Measurements from ENCODE around the gene EMILIN2. TPM values are rescaled to one million over a fixed set of nuclear protein-coding genes. Genes with fewer than 3 reads are reported as not detected.

The EMILIN2 gene
- total and polyA plus RNA-seq, 2 donors from 2014 or later = 4.3 to 24.0 TPM

DNA sequence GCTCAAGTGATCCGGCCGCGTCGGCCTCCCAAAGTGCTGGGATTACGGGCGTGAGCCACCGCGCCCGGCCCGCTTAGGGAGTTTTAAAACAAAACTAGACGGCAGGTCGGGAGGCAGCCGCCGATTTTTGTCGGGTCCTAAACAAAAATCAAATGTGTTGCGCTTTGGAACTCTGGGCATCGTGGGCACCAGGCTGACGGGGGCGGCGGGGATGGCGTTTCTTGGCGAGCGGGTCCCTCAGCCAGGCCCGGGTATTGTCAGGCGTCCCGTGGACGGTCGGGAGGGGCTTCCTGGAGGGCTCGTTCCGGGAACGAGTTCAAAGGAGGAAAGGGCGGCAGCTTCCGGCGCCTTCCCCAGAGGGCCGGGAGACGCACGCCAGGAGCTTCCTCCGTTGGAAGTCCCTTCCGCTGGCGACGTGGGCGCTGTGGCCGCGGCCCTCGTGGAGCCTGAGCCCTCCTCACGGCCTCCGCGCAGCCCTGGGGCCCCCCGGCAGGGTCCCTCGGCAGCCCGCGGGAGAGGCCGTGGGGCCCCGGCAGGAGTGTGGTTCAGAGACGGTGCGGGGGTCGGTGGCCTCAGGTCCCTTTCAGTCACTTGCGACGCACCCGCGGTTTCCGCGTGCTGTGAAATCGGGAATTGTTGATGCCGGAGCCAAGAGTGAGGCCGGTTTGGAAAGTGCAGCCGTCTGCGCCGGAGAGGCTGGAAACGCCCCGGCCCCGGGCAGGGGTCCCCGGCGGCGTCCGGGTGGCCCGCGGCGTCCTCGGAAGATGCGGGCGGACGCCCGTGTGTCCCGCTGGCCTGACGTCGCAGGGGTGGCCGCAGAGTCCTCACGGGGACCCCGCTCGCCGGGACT, 59.3 kb downstream of the EMILIN2 start:
- intact Hi-C loops (cut with DNase I) = no loop called here
- Histone ChIP-seq H3K27ac (ENCODE audit: low read depth in 2 of 2, low read length in 2 of 2) (no peak overlapping the region), H3K9me3 (ENCODE audit: control insufficient read depth in 2 of 3, insufficient read depth in 1 of 3, low read length in 3 of 3) (no peaks in the 10 kb centered on the region), H3K4me1 (ENCODE audit: control insufficient read depth in 2 of 3, insufficient read depth in 2 of 3, low read depth in 1 of 3, low read length in 3 of 3) (peaks cover 0 to 2% (median 0%) of the 10 kb centered on the region in 3 donors), H3K9ac (ENCODE audit: low read length in 3 of 3) (peak overlapping the region in 1 of 3 donors; percentile 12), H3K36me3 (ENCODE audit: control insufficient read depth in 2 of 3, insufficient read depth in 3 of 3, low read length in 3 of 3) (no peaks in the 10 kb centered on the region), H3K27me3 (ENCODE audit: control insufficient read depth, insufficient read depth, low read length) (no peaks in the 10 kb centered on the region), H3K4me3 (ENCODE audit: low read length in 3 of 3) (peak overlapping the region; percentile 18 to 49 (median 34))
- TF ChIP-seq, protein P1, sequence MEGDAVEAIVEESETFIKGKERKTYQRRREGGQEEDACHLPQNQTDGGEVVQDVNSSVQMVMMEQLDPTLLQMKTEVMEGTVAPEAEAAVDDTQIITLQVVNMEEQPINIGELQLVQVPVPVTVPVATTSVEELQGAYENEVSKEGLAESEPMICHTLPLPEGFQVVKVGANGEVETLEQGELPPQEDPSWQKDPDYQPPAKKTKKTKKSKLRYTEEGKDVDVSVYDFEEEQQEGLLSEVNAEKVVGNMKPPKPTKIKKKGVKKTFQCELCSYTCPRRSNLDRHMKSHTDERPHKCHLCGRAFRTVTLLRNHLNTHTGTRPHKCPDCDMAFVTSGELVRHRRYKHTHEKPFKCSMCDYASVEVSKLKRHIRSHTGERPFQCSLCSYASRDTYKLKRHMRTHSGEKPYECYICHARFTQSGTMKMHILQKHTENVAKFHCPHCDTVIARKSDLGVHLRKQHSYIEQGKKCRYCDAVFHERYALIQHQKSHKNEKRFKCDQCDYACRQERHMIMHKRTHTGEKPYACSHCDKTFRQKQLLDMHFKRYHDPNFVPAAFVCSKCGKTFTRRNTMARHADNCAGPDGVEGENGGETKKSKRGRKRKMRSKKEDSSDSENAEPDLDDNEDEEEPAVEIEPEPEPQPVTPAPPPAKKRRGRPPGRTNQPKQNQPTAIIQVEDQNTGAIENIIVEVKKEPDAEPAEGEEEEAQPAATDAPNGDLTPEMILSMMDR (IDR thresholded peaks at IDR 0.05; ENCODE audit: borderline replicate concordance, extremely low read depth, insufficient read depth) = no peak
- no peak for FAIRE-seq
- DNase-seq = peak; percentile 69 to 94 (median 73)

DNA sequence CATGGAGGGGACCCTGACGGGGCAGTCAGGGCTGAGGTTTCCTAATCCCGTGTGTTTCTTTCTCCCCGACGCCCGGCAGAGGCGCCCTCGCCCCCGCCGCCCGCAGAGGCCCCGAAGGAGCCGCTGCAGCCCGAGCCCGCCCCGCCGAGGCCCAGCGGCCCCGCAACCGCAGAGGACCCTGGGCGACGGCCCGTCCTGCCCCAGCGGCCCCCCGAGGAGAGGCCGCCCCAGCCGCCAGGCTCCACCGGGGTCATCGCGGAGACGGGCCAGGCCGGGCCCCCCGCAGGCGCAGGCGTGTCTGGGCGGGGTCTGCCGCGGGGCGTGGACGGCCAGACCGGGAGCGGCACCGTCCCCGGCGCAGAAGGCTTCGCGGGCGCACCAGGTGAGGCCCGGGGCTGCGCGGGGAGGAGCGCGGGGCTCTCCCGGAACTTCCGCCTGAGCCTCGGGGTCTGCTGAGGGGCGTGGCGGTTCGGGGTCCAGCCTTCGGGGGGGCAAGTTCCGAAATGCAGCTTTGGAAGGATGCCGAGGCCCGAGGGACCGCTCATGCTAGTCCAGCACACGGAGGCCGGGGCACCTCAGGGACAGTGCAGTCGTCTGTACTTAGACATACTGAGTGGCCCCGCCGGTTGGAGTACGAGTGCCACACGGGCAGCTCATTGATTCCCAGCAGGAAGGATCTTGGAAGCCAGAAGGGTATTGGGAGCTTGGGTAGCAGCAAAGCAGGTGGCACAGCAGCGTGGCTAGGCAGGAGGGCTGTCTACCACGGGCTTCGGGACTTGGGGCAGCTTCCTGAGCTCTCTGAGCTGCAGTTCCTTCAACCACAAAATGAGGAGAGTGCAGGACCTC, 60.1 kb downstream of the EMILIN2 start:
- no peaks in the 10 kb centered on the region for H3K9me3 ChIP-seq (ENCODE audit: control insufficient read depth in 2 of 3, insufficient read depth in 1 of 3, low read length in 3 of 3)
- FAIRE-seq (no peak), DNase-seq (peak; percentile 41 to 85 (median 66))
- H3K36me3 ChIP-seq (ENCODE audit: control insufficient read depth in 2 of 3, insufficient read depth in 3 of 3, low read length in 3 of 3) = no peaks in the 10 kb centered on the region
- intact Hi-C loops (cut with DNase I) = no loop called here
- TF ChIP-seq, protein P1 (IDR thresholded peaks at IDR 0.05; ENCODE audit: borderline replicate concordance, extremely low read depth, insufficient read depth) = no peak
- H3K27me3 ChIP-seq (ENCODE audit: control insufficient read depth, insufficient read depth, low read length) = no peaks in the 10 kb centered on the region
- H3K9ac ChIP-seq (ENCODE audit: low read length in 3 of 3) = peak overlapping the region in 1 of 3 donors; percentile 12
- H3K27ac ChIP-seq (ENCODE audit: low read depth in 2 of 2, low read length in 2 of 2) = no peak overlapping the region
- H3K4me3 ChIP-seq (ENCODE audit: low read length in 3 of 3) = peak overlapping the region in 2 of 3 donors; percentile 33 to 49
- peaks cover 0 to 2% (median 0%) of the 10 kb centered on the region in 3 donors for H3K4me1 ChIP-seq (ENCODE audit: control insufficient read depth in 2 of 3, insufficient read depth in 2 of 3, low read depth in 1 of 3, low read length in 3 of 3)

DNA sequence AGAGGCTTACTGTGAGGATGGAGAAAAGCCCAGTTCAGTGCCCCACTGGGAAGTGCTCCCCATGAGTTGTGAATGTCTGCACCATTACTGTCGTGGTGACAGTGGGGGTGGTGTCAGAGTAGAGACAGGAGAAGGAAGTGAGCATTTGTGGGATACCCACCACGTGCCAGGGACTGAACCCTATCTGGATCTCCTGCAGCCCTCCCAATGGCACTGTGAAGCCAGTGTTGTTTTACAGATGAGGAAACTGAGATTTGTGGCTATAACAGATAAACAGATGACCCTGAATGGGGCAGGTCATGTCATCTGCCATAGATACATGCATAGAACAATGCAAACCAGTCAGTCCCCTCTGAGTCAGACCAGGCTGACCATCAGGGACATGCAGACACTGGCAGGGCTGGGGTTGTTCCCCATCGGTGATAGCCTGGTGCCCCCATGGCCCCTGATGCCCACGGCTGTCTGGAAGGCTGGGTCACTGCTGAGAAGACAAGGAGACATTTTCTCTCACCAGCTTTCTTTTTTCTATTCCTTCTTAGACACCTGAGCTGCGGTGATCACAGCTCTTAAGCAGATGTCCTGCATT, 60.8 kb downstream of the EMILIN2 start:
- no peaks in the 10 kb centered on the region for H3K36me3 ChIP-seq (ENCODE audit: control insufficient read depth in 2 of 3, insufficient read depth in 3 of 3, low read length in 3 of 3)
- peak overlapping the region in 2 of 3 donors; percentile 18 to 49 for H3K4me3 ChIP-seq (ENCODE audit: low read length in 3 of 3)
- DNase-seq (peak in 1 of 5 donors; percentile 38), FAIRE-seq (no peak)
- H3K4me1 ChIP-seq (ENCODE audit: control insufficient read depth in 2 of 3, insufficient read depth in 2 of 3, low read depth in 1 of 3, low read length in 3 of 3) = peaks cover 0 to 2% (median 0%) of the 10 kb centered on the region in 3 donors
- no peak overlapping the region for H3K27ac ChIP-seq (ENCODE audit: low read depth in 2 of 2, low read length in 2 of 2)
- intact Hi-C loops (cut with DNase I) = no loop called here
- H3K27me3 ChIP-seq (ENCODE audit: control insufficient read depth, insufficient read depth, low read length) = no peaks in the 10 kb centered on the region
- TF ChIP-seq, protein P1 (IDR thresholded peaks at IDR 0.05; ENCODE audit: borderline replicate concordance, extremely low read depth, insufficient read depth) = no peak
- H3K9ac ChIP-seq (ENCODE audit: low read length in 3 of 3) = no peak overlapping the region
- H3K9me3 ChIP-seq (ENCODE audit: control insufficient read depth in 2 of 3, insufficient read depth in 1 of 3, low read length in 3 of 3) = no peaks in the 10 kb centered on the region
